Naive thymus-derived CD4-positive, alpha-beta T cell (primary cell): Measurements from ENCODE around the gene LILRB2. TPM values are rescaled to one million over a fixed set of nuclear protein-coding genes. Genes with fewer than 3 reads are reported as not detected.

Source experiments
- ATAC-seq: fragments of 150-1000 bp; cut with Tn5 transposase; 2 replicates; pipeline ENCODE4 v1.10.0; 2021; ENCODE audit warnings: mild to moderate bottlenecking, moderate library complexity
- CTCF ChIA-PET: fragments of 350-600 bp; sonication (Branson Sonifier 250); formaldehyde crosslinking; loops from one replicate; lab custom pipeline; 2021; ENCODE audit warnings: antibody characterized with exemption; lab: Charles Lee
- POLR2A ChIA-PET: fragments of 350-600 bp; sonication (Branson Sonifier 250); formaldehyde crosslinking; loops from one replicate; lab custom pipeline; 2021; ENCODE audit warnings: antibody characterized with exemption, inconsistent platforms; lab: Charles Lee
- DNase-seq, 9 donors: peaks; one replicate each; pipeline versions ENCODE4 v3.0.0 to v3.0.0-alpha.2; 2020 to 2022; ENCODE audit warnings: mixed read lengths in 1 of 9
- H3K27ac ChIP-seq: one replicate; pipeline ENCODE4 v1.7.0; 2013; ENCODE audit warnings: mild to moderate bottlenecking, low read depth, low read length, moderate library complexity
- H3K27me3 ChIP-seq, 2 donors: one replicate each; pipeline ENCODE4 v1.7.0; 2013; ENCODE audit warnings: low read length in 2 of 2, mild to moderate bottlenecking in 2 of 2, moderate library complexity in 2 of 2; ENCODE audit not compliant: control insufficient read depth in 2 of 2, insufficient read depth in 2 of 2
- H3K36me3 ChIP-seq, 3 experiments: 1 replicate in 2 of 3; 2 replicates in 1 of 3; pipeline ENCODE4 v1.7.0; 2013; ENCODE audit warnings: low read length in 3 of 3, mild to moderate bottlenecking in 3 of 3, moderate library complexity in 1 of 3; ENCODE audit not compliant: insufficient read depth in 3 of 3, control insufficient read depth in 2 of 3
- H3K4me1 ChIP-seq, 2 donors: one replicate each; pipeline ENCODE4 v1.7.0; 2013; ENCODE audit warnings: low read length in 2 of 2, mild to moderate bottlenecking in 2 of 2, moderate library complexity in 1 of 2; ENCODE audit not compliant: control insufficient read depth in 2 of 2, insufficient read depth in 2 of 2
- H3K4me3 ChIP-seq: 2 replicates; pipeline ENCODE4 v1.7.0; 2013; ENCODE audit warnings: mild to moderate bottlenecking, low read length
- H3K9me3 ChIP-seq, 3 experiments: 1 replicate in 2 of 3; 2 replicates in 1 of 3; pipeline ENCODE4 v1.7.0; 2013; ENCODE audit warnings: low read length in 3 of 3; ENCODE audit not compliant: control insufficient read depth in 2 of 3
- H3K27ac Mint-ChIP-seq, 9 donors: one replicate each; pipeline ENCODE4 v1.8.0; 2020 to 2022; ENCODE audit warnings: mixed read lengths in 9 of 9, mild to moderate bottlenecking in 8 of 9, moderate library complexity in 5 of 9, inconsistent platforms in 2 of 9
- H3K27me3 Mint-ChIP-seq, 5 donors: one replicate each; pipeline ENCODE4 v1.8.0; 2021 to 2022; ENCODE audit warnings: mixed read lengths in 5 of 5, mild to moderate bottlenecking in 1 of 5
- H3K36me3 Mint-ChIP-seq, 5 donors: one replicate each; pipeline ENCODE4 v1.8.0; 2020 to 2022; ENCODE audit warnings: mixed read lengths in 5 of 5, mild to moderate bottlenecking in 3 of 5, inconsistent platforms in 1 of 5
- H3K4me1 Mint-ChIP-seq, 7 donors: one replicate each; pipeline ENCODE4 v1.8.0; 2020 to 2022; ENCODE audit warnings: mixed read lengths in 7 of 7, mild to moderate bottlenecking in 3 of 7, inconsistent platforms in 1 of 7
- H3K4me3 Mint-ChIP-seq, 10 donors: one replicate each; pipeline ENCODE4 v1.8.0; 2020 to 2022; ENCODE audit warnings: mild to moderate bottlenecking in 10 of 10, mixed read lengths in 10 of 10, moderate library complexity in 6 of 10, inconsistent platforms in 2 of 10
- H3K9me3 Mint-ChIP-seq, 11 donors: one replicate each; pipeline ENCODE4 v1.8.0; 2020 to 2022; ENCODE audit warnings: mixed read lengths in 11 of 11, mild to moderate bottlenecking in 4 of 11, inconsistent platforms in 1 of 11, moderate library complexity in 1 of 11
- intact Hi-C, 2 donors: fragments of 100-400 bp; cut with micrococcal nuclease; formaldehyde crosslinking; loops; one replicate each; pipeline ENCODE4 v1.15.1; 2023
- polyA plus RNA-seq, 2 donors: library from polyadenylated mRNA; unstranded; fragments of 300-500 nt; fragmentation: Illumina TruSeq; gene quantifications; one replicate each; pipeline ENCODE4 v1.2.3, GENCODE V29; 2021
- total RNA-seq, 6 experiments: library from RNA in 5 of 6; stranded (reverse) in 5 of 6; gene quantifications; 1 replicate in 5 of 6; 2 replicates in 1 of 6; pipeline ENCODE4 v1.2.3 and lab custom pipeline; 2021 to 2026

Gene LILRB2
- total and polyA plus RNA-seq, 7 experiments from 2014 or later, result 0.12 to 131 (median 1.6) TPM; not detected in 2

GRCh38 chr19:54256250-54257115, 24.4 kb downstream of the LILRB2 start:
- no peak for ATAC-seq
- no peaks in the 10 kb centered on the region for H3K36me3 Mint-ChIP-seq

GRCh38 chr19:54255105-54255775, 25.7 kb downstream of the LILRB2 start:
- no peak overlapping the region for H3K4me3 Mint-ChIP-seq
- Histone ChIP-seq H3K4me1 (no peaks in the 10 kb centered on the region), H3K27me3 (no peaks in the 10 kb centered on the region), H3K9me3 (no peaks in the 10 kb centered on the region), H3K36me3 (no peaks in the 10 kb centered on the region), H3K27ac (no peak overlapping the region), H3K4me3 (no peak overlapping the region)
- intact Hi-C loops, result no loop called here
- H3K27me3 Mint-ChIP-seq, result peaks cover 0 to 11% (median 2%) of the 10 kb centered on the region in 5 donors
- H3K4me1 Mint-ChIP-seq, result peaks cover 0 to 3% (median 0%) of the 10 kb centered on the region in 7 donors
- ATAC-seq, result no peak
- no peaks in the 10 kb centered on the region for H3K36me3 Mint-ChIP-seq
- no peak for DNase-seq
- no peaks in the 10 kb centered on the region for H3K9me3 Mint-ChIP-seq
- H3K27ac Mint-ChIP-seq, result no peak overlapping the region
- POLR2A ChIA-PET, result no interaction called here
- CTCF ChIA-PET, result no interaction called here

More at GRCh38 chr19:54256250-54257115, 24.4 kb downstream of the LILRB2 start:
- Histone ChIP-seq H3K36me3 (no peaks in the 10 kb centered on the region), H3K27me3 (no peaks in the 10 kb centered on the region), H3K4me1 (no peaks in the 10 kb centered on the region), H3K9me3 (no peaks in the 10 kb centered on the region), H3K27ac (no peak overlapping the region), H3K4me3 (no peak overlapping the region)
- intact Hi-C loops, result no loop called here
- H3K27me3 Mint-ChIP-seq, result peaks cover 0 to 11% (median 0%) of the 10 kb centered on the region in 5 donors
- no peak overlapping the region for H3K27ac Mint-ChIP-seq
- H3K4me1 Mint-ChIP-seq, result peaks cover 0 to 3% (median 0%) of the 10 kb centered on the region in 7 donors
- no peak overlapping the region for H3K4me3 Mint-ChIP-seq
- CTCF ChIA-PET, result no interaction called here
- H3K9me3 Mint-ChIP-seq, result no peaks in the 10 kb centered on the region
- POLR2A ChIA-PET, result no interaction called here
- no peak for DNase-seq

- intact Hi-C loops, result no loop called here
- Histone ChIP-seq H3K27me3 (no peaks in the 10 kb centered on the region), H3K4me1 (no peaks in the 10 kb centered on the region), H3K27ac (no peak overlapping the region), H3K36me3 (no peaks in the 10 kb centered on the region), H3K9me3 (no peaks in the 10 kb centered on the region), H3K4me3 (no peak overlapping the region)
- CTCF ChIA-PET, result no interaction called here
- Mint-ChIP-seq H3K27ac (no peak overlapping the region), H3K9me3 (no peaks in the 10 kb centered on the region), H3K4me1 (peaks cover 0 to 3% (median 0%) of the 10 kb centered on the region in 7 donors), H3K4me3 (no peak overlapping the region), H3K36me3 (no peaks in the 10 kb centered on the region), H3K27me3 (peaks cover 0 to 11% (median 3%) of the 10 kb centered on the region in 5 donors)
- ATAC-seq (no peak), DNase-seq (no peak)
- POLR2A ChIA-PET, result no interaction called here
Observed at GRCh38 chr19:54254195-54254906, 26.6 kb downstream of the LILRB2 start.

GRCh38 chr19:54253331-54254194, 27.3 kb downstream of the LILRB2 start:
- DNase-seq (no peak), ATAC-seq (no peak)
- Mint-ChIP-seq H3K4me1 (peaks cover 0 to 3% (median 0%) of the 10 kb centered on the region in 7 donors), H3K27ac (no peak overlapping the region), H3K36me3 (no peaks in the 10 kb centered on the region), H3K4me3 (no peak overlapping the region), H3K27me3 (peaks cover 0 to 11% (median 3%) of the 10 kb centered on the region in 5 donors), H3K9me3 (no peaks in the 10 kb centered on the region)
- H3K27ac ChIP-seq, result no peak overlapping the region
- ChIA-PET CTCF (interaction anchor here (1.0 kb wide), 1 partner anchor 12 kb away, joined by 3 read pairs; no protein-coding TSS in a partner anchor), POLR2A (no interaction called here)
- H3K4me3 ChIP-seq, result no peak overlapping the region
- H3K4me1 ChIP-seq, result no peaks in the 10 kb centered on the region
- no peaks in the 10 kb centered on the region for H3K27me3 ChIP-seq
- H3K36me3 ChIP-seq, result no peaks in the 10 kb centered on the region
- H3K9me3 ChIP-seq, result no peaks in the 10 kb centered on the region
- intact Hi-C loops, result no loop called here

GRCh38 chr19:54252845-54253244, 28.1 kb downstream of the LILRB2 start:
- no peaks in the 10 kb centered on the region for H3K36me3 Mint-ChIP-seq
- H3K4me3 Mint-ChIP-seq, result no peak overlapping the region
- DNase-seq (no peak), ATAC-seq (no peak)
- H3K4me3 ChIP-seq, result no peak overlapping the region
- ChIA-PET POLR2A (no interaction called here), CTCF (interaction anchor here (1.0 kb wide), 1 partner anchor 13 kb away, joined by 3 read pairs; no protein-coding TSS in a partner anchor)
- peaks cover 0 to 11% (median 3%) of the 10 kb centered on the region in 5 donors for H3K27me3 Mint-ChIP-seq
- no peaks in the 10 kb centered on the region for H3K27me3 ChIP-seq
- intact Hi-C loops, result no loop called here
- no peaks in the 10 kb centered on the region for H3K36me3 ChIP-seq
- H3K27ac Mint-ChIP-seq, result no peak overlapping the region
- H3K4me1 Mint-ChIP-seq, result peaks cover 3 to 8% (median 6%) of the 10 kb centered on the region in 7 donors
- no peak overlapping the region for H3K27ac ChIP-seq
- H3K4me1 ChIP-seq, result peaks cover 0 to 3% of the 10 kb centered on the region in 2 donors
- H3K9me3 Mint-ChIP-seq, result no peaks in the 10 kb centered on the region
- H3K9me3 ChIP-seq, result no peaks in the 10 kb centered on the region

- H3K36me3 ChIP-seq, result no peaks in the 10 kb centered on the region
- ChIA-PET CTCF (interaction anchor here (1.0 kb wide), 1 partner anchor 14 kb away, joined by 3 read pairs; no protein-coding TSS in a partner anchor), POLR2A (no interaction called here)
- H3K27me3 ChIP-seq, result no peaks in the 10 kb centered on the region
- Mint-ChIP-seq H3K27ac (no peak overlapping the region), H3K27me3 (peaks cover 0 to 11% (median 3%) of the 10 kb centered on the region in 5 donors), H3K4me3 (no peak overlapping the region), H3K9me3 (no peaks in the 10 kb centered on the region), H3K36me3 (no peaks in the 10 kb centered on the region), H3K4me1 (peaks cover 7 to 12% (median 11%) of the 10 kb centered on the region in 7 donors)
- H3K27ac ChIP-seq, result no peak overlapping the region
- H3K4me3 ChIP-seq, result no peak overlapping the region
- DNase-seq, result no peak
- H3K9me3 ChIP-seq, result no peaks in the 10 kb centered on the region
- ATAC-seq, result no peak
- peaks cover 0 to 9% of the 10 kb centered on the region in 2 donors for H3K4me1 ChIP-seq
- intact Hi-C loops, result no loop called here
Observed at GRCh38 chr19:54252243-54252642, 28.7 kb downstream of the LILRB2 start.
